ENCODE results near the gene CACNG1. TPM values are rescaled to one million over a fixed set of nuclear protein-coding genes. Genes with fewer than 3 reads are reported as not detected.

The CACNG1 gene, protein sequence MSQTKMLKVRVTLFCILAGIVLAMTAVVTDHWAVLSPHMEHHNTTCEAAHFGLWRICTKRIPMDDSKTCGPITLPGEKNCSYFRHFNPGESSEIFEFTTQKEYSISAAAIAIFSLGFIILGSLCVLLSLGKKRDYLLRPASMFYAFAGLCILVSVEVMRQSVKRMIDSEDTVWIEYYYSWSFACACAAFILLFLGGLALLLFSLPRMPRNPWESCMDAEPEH
- total RNA-seq = 0.18 to 0.23 TPM (median 0.20 TPM) in 3 replicates

DNA sequence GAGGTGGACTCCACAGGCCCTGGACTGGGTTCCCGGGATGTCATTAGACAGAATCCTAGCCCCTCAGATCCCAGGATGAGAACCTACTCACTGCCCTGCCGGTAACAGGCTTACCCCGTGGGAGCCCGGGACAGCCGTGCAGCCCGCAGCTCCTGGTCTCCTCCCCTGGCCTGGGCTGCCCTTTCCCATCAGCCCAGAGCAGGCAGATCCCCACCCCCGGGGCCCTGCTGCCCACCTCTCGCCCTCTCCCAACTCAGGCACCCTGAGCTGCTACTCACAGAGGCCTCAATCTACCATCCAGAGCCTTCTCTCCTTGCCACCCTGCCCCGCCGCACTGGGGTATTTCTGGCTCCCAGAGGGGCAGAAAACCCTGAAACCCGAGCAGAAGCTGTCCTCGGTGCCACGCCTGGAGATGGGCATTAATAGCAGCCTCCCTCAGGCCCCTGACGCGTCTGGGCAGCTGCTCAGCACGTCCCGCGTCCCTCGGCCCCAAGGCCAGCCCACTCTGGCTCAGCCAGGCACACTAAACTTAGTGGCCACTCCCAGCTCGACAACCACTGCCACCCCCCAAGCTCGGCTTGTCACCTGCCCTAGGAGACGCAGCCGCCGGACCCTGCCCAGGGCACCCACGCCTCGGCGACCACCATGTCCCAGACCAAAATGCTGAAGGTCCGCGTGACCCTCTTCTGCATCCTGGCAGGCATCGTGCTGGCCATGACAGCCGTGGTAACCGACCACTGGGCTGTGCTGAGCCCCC lies at the start of gene CACNG1:
Gene CACNG1 (plus strand): TSS at position 539 of the 757 bp plus-strand sequence. CDS start 107 bp downstream, at position 646.
- TF ChIP-seq, protein P1, sequence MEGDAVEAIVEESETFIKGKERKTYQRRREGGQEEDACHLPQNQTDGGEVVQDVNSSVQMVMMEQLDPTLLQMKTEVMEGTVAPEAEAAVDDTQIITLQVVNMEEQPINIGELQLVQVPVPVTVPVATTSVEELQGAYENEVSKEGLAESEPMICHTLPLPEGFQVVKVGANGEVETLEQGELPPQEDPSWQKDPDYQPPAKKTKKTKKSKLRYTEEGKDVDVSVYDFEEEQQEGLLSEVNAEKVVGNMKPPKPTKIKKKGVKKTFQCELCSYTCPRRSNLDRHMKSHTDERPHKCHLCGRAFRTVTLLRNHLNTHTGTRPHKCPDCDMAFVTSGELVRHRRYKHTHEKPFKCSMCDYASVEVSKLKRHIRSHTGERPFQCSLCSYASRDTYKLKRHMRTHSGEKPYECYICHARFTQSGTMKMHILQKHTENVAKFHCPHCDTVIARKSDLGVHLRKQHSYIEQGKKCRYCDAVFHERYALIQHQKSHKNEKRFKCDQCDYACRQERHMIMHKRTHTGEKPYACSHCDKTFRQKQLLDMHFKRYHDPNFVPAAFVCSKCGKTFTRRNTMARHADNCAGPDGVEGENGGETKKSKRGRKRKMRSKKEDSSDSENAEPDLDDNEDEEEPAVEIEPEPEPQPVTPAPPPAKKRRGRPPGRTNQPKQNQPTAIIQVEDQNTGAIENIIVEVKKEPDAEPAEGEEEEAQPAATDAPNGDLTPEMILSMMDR (IDR thresholded peaks at IDR 0.05; ENCODE audit: unreplicated experiment) = no peak
- H3K9me3 Mint-ChIP-seq = peaks cover 23% of the 10 kb centered on the region
- H3K27ac Mint-ChIP-seq = no peak within 1 kb of the TSS
- DNase-seq (ENCODE audit: low spot score in 2 of 2, unreplicated experiment in 2 of 2) = no peak
- peaks cover 8% of the 10 kb centered on the region for H3K36me3 Mint-ChIP-seq
- H3K4me1 Mint-ChIP-seq = no peaks in the 10 kb centered on the region
- H3K4me3 Mint-ChIP-seq = no peak within 1 kb of the TSS
- H3K27me3 Mint-ChIP-seq (ENCODE audit: low read depth) = peaks cover 3% of the 10 kb centered on the region

DNA sequence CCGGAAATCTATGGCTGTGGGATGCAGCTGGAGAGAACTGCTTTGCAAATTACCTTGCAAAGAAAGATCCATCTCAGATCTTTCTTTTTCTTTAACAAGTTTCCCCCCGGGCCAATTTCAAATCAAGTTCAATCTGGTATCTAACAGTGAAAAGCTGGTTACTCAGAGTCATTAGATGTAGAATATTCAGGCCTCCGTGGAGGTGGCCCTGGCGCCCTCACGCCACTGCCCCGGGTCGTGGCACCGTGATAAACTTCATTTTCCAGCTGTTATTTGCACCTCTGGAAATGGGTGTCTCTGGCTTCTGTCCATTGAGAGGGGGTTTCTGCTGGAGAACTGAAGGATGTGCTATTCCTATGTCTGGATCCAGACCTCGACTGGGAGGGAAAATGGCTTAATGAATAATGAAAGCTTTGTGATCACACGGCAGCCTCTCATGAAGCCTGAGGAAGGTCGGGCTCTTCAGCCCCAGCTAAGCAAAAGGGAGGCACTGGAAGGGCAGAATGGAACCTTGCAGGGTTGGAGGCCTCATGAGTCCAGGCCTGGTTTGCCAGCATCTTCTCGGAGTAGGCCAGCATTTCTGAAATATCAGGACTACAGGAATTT lies 49.3 kb upstream of the CACNG1 start:
- H3K27ac Mint-ChIP-seq = no peak overlapping the region
- no peak overlapping the region for H3K4me3 Mint-ChIP-seq
- H3K27me3 Mint-ChIP-seq (ENCODE audit: low read depth) = peaks cover 2% of the 10 kb centered on the region
- H3K9me3 Mint-ChIP-seq = peaks cover under 1% of the 10 kb centered on the region
- TF ChIP-seq, protein P1 (IDR thresholded peaks at IDR 0.05; ENCODE audit: unreplicated experiment) = no peak
- H3K4me1 Mint-ChIP-seq = no peaks in the 10 kb centered on the region
- no peaks in the 10 kb centered on the region for H3K36me3 Mint-ChIP-seq
- no peak for DNase-seq (ENCODE audit: low spot score in 2 of 2, unreplicated experiment in 2 of 2)

DNA sequence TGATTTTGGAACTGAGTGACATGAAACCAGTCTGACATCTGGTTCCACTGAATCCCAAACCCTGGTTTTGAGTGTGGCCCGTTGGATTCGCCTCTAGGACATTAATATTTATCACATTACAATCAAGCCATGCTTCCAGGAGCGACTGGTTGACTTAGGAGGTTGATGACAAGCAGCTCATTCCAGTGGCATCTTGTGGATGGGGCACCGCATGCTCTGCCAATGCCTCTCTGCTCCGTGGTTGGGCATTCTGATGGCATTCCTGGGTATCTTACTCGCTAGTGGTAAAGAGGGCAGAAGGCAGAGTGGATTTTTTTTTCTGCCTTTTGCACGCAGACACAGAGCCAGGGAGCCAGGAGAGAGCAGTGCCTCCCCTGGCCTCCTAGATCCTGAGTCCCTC lies 48.4 kb upstream of the CACNG1 start:
- peaks cover 2% of the 10 kb centered on the region for H3K27me3 Mint-ChIP-seq (ENCODE audit: low read depth)
- H3K9me3 Mint-ChIP-seq = peaks cover 6% of the 10 kb centered on the region
- H3K4me3 Mint-ChIP-seq = no peak overlapping the region
- H3K36me3 Mint-ChIP-seq = no peaks in the 10 kb centered on the region
- TF ChIP-seq, protein P1 (IDR thresholded peaks at IDR 0.05; ENCODE audit: unreplicated experiment) = no peak
- no peak for DNase-seq (ENCODE audit: low spot score in 2 of 2, unreplicated experiment in 2 of 2)
- no peak overlapping the region for H3K27ac Mint-ChIP-seq
- no peaks in the 10 kb centered on the region for H3K4me1 Mint-ChIP-seq

DNA sequence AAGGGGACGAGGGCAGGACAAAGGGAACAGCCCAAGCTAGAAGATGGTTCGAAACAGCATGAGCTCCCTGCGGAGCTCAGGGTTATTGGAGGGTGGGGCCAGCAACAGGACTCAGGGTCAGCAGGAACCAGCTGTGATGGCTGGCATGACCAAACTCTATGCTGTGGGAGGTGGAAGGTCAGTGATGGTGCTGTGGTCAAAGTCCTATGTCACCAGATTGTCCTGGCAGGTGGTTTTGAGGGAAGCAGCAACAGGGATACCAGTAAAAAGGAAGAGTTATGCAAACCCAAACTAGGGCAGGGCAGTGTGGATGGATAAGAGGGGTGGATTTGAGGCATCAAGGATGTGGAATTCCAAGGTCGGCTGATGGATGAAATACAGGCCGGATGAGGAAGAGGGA lies 47.4 kb upstream of the CACNG1 start:
- no peaks in the 10 kb centered on the region for H3K4me1 Mint-ChIP-seq
- DNase-seq (ENCODE audit: low spot score in 2 of 2, unreplicated experiment in 2 of 2) = no peak

DNA sequence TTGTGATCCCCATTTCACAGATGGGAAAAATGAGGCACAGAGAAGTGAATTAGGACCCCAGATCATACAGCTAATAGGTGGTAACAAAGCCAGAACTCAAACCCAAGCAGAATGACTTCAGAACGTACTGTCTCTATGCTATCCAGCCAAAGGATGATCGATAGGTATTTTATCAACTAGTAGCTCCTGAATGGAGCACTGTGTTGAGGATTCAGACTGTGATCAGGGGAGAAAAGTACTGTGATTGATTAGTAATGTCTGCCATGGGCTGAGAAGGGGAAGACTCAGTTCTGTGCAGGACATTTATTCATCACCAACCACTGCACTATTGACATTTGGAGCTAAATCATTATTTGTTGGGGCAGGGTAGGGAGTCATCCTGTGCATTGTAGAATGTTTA lies 41.1 kb upstream of the CACNG1 start:
- H3K36me3 Mint-ChIP-seq = peaks cover 5% of the 10 kb centered on the region
- H3K4me1 Mint-ChIP-seq = no peaks in the 10 kb centered on the region
- DNase-seq (ENCODE audit: low spot score in 2 of 2, unreplicated experiment in 2 of 2) = no peak
- H3K9me3 Mint-ChIP-seq = peaks cover 13% of the 10 kb centered on the region
- no peak overlapping the region for H3K4me3 Mint-ChIP-seq
- no peaks in the 10 kb centered on the region for H3K27me3 Mint-ChIP-seq (ENCODE audit: low read depth)
- TF ChIP-seq, protein P1 (IDR thresholded peaks at IDR 0.05; ENCODE audit: unreplicated experiment) = no peak
- H3K27ac Mint-ChIP-seq = no peak overlapping the region

More for the DNA sequence above, 47.4 kb upstream of the CACNG1 start:
- Mint-ChIP-seq H3K36me3 (peaks cover 5% of the 10 kb centered on the region), H3K27me3 (ENCODE audit: low read depth) (no peaks in the 10 kb centered on the region), H3K4me3 (no peak overlapping the region), H3K27ac (no peak overlapping the region), H3K9me3 (peaks cover 13% of the 10 kb centered on the region)
- TF ChIP-seq, protein P1 (IDR thresholded peaks at IDR 0.05; ENCODE audit: unreplicated experiment) = no peak

Measured in mesothelial cell of epicardium (in vitro differentiated cells).